Hepatocyte (in vitro differentiated cells): ENCODE data around the gene ACTL9. TPM values are rescaled to one million over a fixed set of nuclear protein-coding genes. Genes with fewer than 3 reads are reported as not detected.

Experiments used
- DNase-seq: peaks from one replicate; pipeline ENCODE4 v3.0.0-alpha.2; 2016; ENCODE audit warnings: low spot score
- H2AFZ ChIP-seq: fragments of 200-600 bp; sonication (generic); 2 replicates; pipeline ENCODE4 v1.6.0; 2016; ENCODE audit warnings: antibody characterized with exemption, mild to moderate bottlenecking
- H3K27ac ChIP-seq: fragments of 200-600 bp; sonication (generic); 2 replicates; pipeline ENCODE4 v1.5.1; 2016; ENCODE audit warnings: mild to moderate bottlenecking
- H3K27me3 ChIP-seq: fragments of 200-600 bp; sonication (generic); 2 replicates; pipeline ENCODE4 v1.6.1; 2016
- H3K36me3 ChIP-seq: fragments of 200-600 bp; sonication (generic); replicated peaks from 2 replicates; pipeline ENCODE4 v1.5.1; 2016; ENCODE audit warnings: low read depth; ENCODE audit not compliant: insufficient read depth
- H3K4me1 ChIP-seq: fragments of 200-600 bp; sonication (generic); 2 replicates; pipeline ENCODE4 v1.5.1; 2016; ENCODE audit warnings: mild to moderate bottlenecking, moderate library complexity; ENCODE audit not compliant: insufficient read depth
- H3K4me2 ChIP-seq: fragments of 200-600 bp; sonication (generic); 2 replicates; pipeline ENCODE4 v1.6.0; 2016
- H3K4me3 ChIP-seq: fragments of 200-600 bp; sonication (generic); 2 replicates; pipeline ENCODE4 v1.5.1; 2016; ENCODE audit warnings: mild to moderate bottlenecking
- H3K79me2 ChIP-seq: fragments of 200-600 bp; sonication (generic); 2 replicates; pipeline ENCODE4 v1.6.0; 2017; ENCODE audit warnings: mild to moderate bottlenecking
- H3K9me2 ChIP-seq: fragments of 200-600 bp; sonication (generic); replicated peaks from 2 replicates; pipeline ENCODE4 v1.6.0; 2017; ENCODE audit warnings: mild to moderate bottlenecking; ENCODE audit not compliant: insufficient read depth
- H3K9me3 ChIP-seq: fragments of 200-600 bp; sonication (generic); 2 replicates; pipeline ENCODE4 v1.5.1; 2016; ENCODE audit warnings: low read depth, mild to moderate bottlenecking
- H4K20me1 ChIP-seq: fragments of 200-600 bp; sonication (generic); 2 replicates; pipeline ENCODE4 v1.6.0; 2016; ENCODE audit warnings: mild to moderate bottlenecking; ENCODE audit not compliant: insufficient read depth, poor library complexity, severe bottlenecking
- CTCF ChIP-seq: fragments of 200-600 bp; sonication (generic); IDR thresholded peaks from 2 replicates; pipeline ENCODE4 v1.5.1; 2016; ENCODE audit warnings: antibody characterized with exemption, mild to moderate bottlenecking; ENCODE audit not compliant: poor library complexity
- EZH2 ChIP-seq: fragments of 200-600 bp; sonication (generic); IDR thresholded peaks from 2 replicates; pipeline ENCODE4 v1.6.1; 2016; ENCODE audit warnings: antibody characterized with exemption, mild to moderate bottlenecking, borderline replicate concordance
- EZH2phosphoT487 ChIP-seq: fragments of 200-600 bp; sonication (generic); IDR thresholded peaks from one replicate; pipeline ENCODE4 v1.6.1; 2018; ENCODE audit warnings: antibody characterized with exemption, mild to moderate bottlenecking, low read depth, moderate library complexity; ENCODE audit not compliant: unreplicated experiment, severe bottlenecking
- WGBS: methylation state at CpG from one replicate; pipeline ENCODE4 v1.1.6; 2016; ENCODE audit warnings: low lambda C conversion rate; ENCODE audit errors: missing lambda C conversion rate; 5-methylcytosine and 5-hydroxymethylcytosine counted together
- polyA plus RNA-seq: library from polyadenylated mRNA; unstranded; fragments of >200 nt; fragmentation: Nextera tagmentation; extraction: Ambion mirVana; gene quantifications from 2 replicates; pipeline ENCODE4 v1.2.1, GENCODE V29; 2016
- total RNA-seq: library from RNA; depleted of rRNA; stranded (reverse); fragments of >200 nt; gene quantifications from 2 replicates; pipeline ENCODE4 v1.2.3, GENCODE V29; 2014

The ACTL9 gene
- total and polyA plus RNA-seq, 2 experiments from 2014 or later = not detected

- no peaks in the 10 kb centered on the region for H3K4me1 ChIP-seq
- DNase-seq = no peak
- H3K79me2 ChIP-seq = no peaks in the 10 kb centered on the region
- no peak overlapping the region for H3K4me3 ChIP-seq
- WGBS = no CpG with 5 or more reads among the region's 1 CpG
- no peak overlapping the region for H2AFZ ChIP-seq
- no peaks in the 10 kb centered on the region for H3K9me3 ChIP-seq
- no peaks in the 10 kb centered on the region for H3K27me3 ChIP-seq
- H4K20me1 ChIP-seq = no peaks in the 10 kb centered on the region
- no peaks in the 10 kb centered on the region for H3K36me3 ChIP-seq
- H3K4me2 ChIP-seq = no peak overlapping the region
- H3K9me2 ChIP-seq = no peaks in the 10 kb centered on the region
- TF ChIP-seq EZH2phosphoT487 (no peak), EZH2 (no peak), CTCF (no peak)
- no peak overlapping the region for H3K27ac ChIP-seq
Measured at GRCh38 chr19:8696993-8697392, 1.6 kb downstream of the ACTL9 start.

- no peak overlapping the region for H3K27ac ChIP-seq
- WGBS = 68% methylated on average over 6 of the region's 6 CpGs
- H2AFZ ChIP-seq = no peak overlapping the region
- H3K27me3 ChIP-seq = no peaks in the 10 kb centered on the region
- H3K9me2 ChIP-seq = no peaks in the 10 kb centered on the region
- no peaks in the 10 kb centered on the region for H3K4me1 ChIP-seq
- no peak for TF ChIP-seq EZH2
- no peak for TF ChIP-seq EZH2phosphoT487
- TF ChIP-seq CTCF = no peak
- H3K9me3 ChIP-seq = no peaks in the 10 kb centered on the region
- DNase-seq = no peak
- no peaks in the 10 kb centered on the region for H3K79me2 ChIP-seq
- H3K4me3 ChIP-seq = no peak overlapping the region
- no peak overlapping the region for H3K4me2 ChIP-seq
- H4K20me1 ChIP-seq = no peaks in the 10 kb centered on the region
- no peaks in the 10 kb centered on the region for H3K36me3 ChIP-seq
Measured at GRCh38 chr19:8695911-8696310, 2.7 kb downstream of the ACTL9 start.

- no peaks in the 10 kb centered on the region for H3K27me3 ChIP-seq
Measured at GRCh38 chr19:8695501-8695900, 3.1 kb downstream of the ACTL9 start.

More at GRCh38 chr19:8695501-8695900, 3.1 kb downstream of the ACTL9 start:
- no peak for DNase-seq
- Histone ChIP-seq H2AFZ (no peak overlapping the region), H3K36me3 (no peaks in the 10 kb centered on the region), H3K4me1 (no peaks in the 10 kb centered on the region), H4K20me1 (no peaks in the 10 kb centered on the region), H3K27ac (no peak overlapping the region), H3K4me2 (no peak overlapping the region), H3K4me3 (no peak overlapping the region), H3K9me3 (no peaks in the 10 kb centered on the region), H3K79me2 (no peaks in the 10 kb centered on the region), H3K9me2 (no peaks in the 10 kb centered on the region)
- WGBS = 70% methylated on average over 6 of the region's 6 CpGs
- TF ChIP-seq EZH2phosphoT487 (no peak), EZH2 (no peak), CTCF (no peak)
